GOT3 (cell line): ENCODE data around the gene PLA2G2C.

Experiments
- DNase-seq: peaks from one replicate; lab custom pipeline; 2025; ENCODE audit warnings: mixed read lengths; lab: John Stamatoyannopoulos, UW

Gene PLA2G2C

GRCh38 chr1:20183616-20184271 is 2.6 kb downstream of the PLA2G2C start:
- no peak for DNase-seq

DNA sequence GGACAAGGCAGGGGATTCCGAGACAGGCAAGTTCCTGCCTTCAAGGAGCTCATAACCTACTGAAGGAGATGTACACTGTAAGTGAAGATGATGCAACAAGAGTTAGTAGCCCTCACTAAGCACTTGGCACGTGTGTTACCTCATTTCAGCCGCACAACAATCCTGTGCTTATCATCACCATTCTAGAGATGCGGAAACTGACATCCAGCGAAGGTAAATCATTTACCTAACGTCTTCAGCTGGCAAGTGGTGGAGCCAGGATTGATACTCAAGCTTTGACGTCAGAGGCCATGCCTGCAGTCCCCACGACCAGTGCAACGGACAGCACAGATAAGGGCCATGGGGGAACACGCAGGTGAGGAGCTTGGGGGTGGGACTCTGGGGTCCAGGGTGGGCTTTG is 3.3 kb downstream of the PLA2G2C start:
- no peak for DNase-seq

GRCh38 chr1:20182415-20182814 is 3.9 kb downstream of the PLA2G2C start:
- DNase-seq = no peak

DNA sequence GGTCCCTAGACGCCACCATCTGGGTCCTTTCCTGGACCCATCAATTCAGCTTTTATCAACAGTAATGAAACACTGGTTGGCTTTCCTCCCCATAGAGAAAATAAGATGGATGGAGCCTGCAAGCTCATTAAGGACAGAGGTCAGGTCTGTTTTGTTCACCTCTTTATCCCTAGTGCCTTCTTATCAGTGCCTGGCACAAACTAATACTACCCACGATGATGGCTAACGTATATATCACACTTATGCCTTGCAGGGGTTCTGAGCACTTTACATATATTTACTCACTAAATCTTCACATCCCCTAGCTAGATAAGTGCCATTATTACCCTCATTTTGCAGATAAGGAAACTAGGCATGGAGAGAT is 5.5 kb downstream of the PLA2G2C start:
- DNase-seq = no peak

- DNase-seq = no peak
Measured at GRCh38 chr1:20180129-20180843, 6.0 kb downstream of the PLA2G2C start.

GRCh38 chr1:20179371-20180128 is 6.8 kb downstream of the PLA2G2C start:
- DNase-seq = no peak

DNA sequence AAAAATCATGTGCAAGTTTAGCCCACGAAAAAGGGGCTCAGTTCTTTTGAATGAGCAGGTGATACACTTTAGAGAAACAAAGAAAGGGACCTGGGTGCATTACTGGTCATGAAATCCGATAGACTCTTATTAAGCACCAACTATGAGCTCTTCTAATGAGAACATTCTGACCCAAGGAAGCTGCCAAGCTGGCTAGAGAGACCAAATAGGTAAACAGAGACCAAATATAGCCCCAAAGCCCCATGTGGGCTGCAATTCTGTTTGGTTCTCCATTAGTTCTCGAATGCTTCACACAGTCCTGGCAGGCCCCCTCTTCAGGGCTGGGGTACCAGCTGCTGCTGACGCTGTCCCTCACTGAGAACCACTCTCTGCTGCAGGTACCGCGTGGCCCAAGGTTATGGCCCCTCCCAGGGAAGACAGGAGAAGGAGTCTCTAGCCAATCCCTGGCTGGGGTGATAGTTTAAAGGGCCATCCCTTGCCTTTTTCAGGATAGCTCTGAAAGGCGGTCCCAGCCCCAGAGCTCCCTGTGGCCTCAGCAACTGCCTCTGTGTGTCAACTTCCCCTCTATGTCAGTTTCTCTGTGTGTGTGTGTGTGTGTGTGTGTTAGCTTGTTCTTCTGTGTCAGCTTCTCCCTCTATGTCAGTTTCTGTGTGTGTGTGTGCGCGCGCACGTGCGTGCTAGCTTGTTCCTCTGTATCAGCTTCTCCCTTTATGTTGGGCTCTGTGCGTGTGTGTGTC is 7.5 kb downstream of the PLA2G2C start:
- no peak for DNase-seq

GRCh38 chr1:20174937-20175666 is 11.2 kb downstream of the PLA2G2C start:
- DNase-seq = no peak

DNA sequence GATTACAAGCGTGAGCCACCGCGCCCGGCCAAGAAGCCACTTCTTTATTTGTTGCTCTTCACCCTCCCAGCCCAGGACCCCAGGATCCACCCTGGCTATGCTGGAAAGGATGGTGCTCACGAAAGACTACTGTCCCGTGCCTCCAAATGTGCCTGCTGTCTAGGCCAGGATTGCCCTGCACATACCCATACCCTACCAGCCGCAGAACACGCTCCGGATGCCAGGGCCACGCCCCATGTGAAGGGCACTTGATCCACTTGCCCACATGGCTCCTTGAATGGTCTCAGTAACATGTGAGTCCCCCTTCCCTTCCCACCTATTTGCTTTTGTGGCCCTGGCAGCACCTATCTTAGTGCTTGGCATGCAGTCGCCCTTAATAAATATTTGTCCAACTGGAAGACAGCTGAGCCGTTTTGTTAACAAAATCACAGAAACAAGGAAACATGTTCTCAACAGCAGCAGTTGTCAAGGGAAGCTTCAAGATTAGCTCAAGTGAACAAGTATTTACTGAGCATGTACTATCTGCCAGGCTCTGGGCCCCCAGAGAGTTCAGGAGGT is 14.2 kb downstream of the PLA2G2C start:
- DNase-seq = no peak

- DNase-seq = no peak
Measured at GRCh38 chr1:20169932-20170331, 16.4 kb downstream of the PLA2G2C start.

- no peak for DNase-seq
Measured at GRCh38 chr1:20168564-20169491, 17.5 kb downstream of the PLA2G2C start.

DNA sequence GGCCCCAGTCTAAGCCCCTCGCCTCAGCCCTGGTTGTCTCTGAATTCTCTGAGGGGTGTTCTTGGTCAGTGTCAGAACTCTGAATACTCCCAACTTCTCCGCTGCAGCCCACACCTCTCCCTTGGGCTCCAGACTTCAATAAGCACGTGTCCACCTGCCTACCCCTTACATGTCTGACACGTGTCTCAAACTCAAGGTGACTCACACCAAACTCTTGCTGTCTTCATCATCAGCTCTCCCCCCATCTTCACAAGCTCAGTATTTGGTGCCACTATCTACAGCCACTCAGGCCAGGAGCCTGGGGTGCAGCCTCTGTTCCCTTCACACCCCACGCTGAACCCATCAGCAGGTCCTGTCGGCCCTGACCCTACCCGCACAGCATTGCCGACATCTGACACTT is 19.2 kb downstream of the PLA2G2C start:
- no peak for DNase-seq

DNA sequence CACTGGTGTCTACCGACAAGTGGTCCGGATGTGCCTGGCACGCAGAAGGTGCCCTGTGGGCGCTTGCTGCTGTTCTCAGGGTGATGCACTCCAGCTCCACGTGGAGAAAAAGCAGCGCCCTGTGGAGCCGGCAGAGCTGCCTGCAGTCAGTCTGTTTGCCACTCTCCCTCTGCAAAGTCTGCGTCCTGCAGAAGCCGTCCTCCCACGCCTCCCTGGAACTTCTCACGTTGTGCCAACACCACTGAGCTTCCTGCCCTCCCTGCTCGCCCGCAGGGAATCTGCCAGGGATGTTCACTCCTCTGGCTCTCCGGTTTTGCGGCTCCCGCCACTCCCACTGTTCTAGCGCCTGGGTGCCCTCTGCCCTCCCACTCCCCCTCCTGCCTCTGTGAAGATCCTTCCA is 20.3 kb downstream of the PLA2G2C start:
- DNase-seq = no peak

DNA sequence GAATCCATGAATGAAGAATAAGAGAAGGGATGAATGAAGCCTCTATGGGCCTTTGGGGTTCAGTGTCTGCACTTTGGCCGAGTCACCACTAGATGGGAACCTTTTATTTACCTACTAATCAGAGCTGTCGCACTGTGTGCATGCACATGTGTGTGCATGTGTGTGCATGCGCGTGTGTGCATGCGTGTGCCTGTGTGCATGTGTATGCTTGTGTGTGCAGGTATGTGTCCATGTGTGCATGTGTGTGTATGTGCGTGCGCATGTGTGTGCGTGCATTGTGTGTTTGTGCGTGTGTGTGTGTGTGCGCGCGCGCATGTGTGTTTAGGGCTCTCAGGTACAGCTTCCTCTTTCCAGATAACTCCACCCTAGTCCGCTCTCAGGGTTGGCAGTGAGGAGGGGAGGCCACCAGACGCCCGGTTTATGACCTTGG is 20.8 kb downstream of the PLA2G2C start:
- DNase-seq = no peak

GRCh38 chr1:20164694-20165202 is 21.6 kb downstream of the PLA2G2C start:
- no peak for DNase-seq

- no peak for DNase-seq
Measured at GRCh38 chr1:20160034-20160433, 26.3 kb downstream of the PLA2G2C start.

GRCh38 chr1:20158358-20159070 is 27.8 kb downstream of the PLA2G2C start:
- DNase-seq = no peak

- DNase-seq = no peak
Measured at GRCh38 chr1:20154301-20154831, 32.0 kb downstream of the PLA2G2C start.

- no peak for DNase-seq
Measured at GRCh38 chr1:20153000-20153418, 33.3 kb downstream of the PLA2G2C start.
